Thyroid gland (tissue), 4 donors: ENCODE data around the gene CFAP251.

Source experiments
- CTCF ChIP-seq, 6 experiments: fragments of 200-600 bp in 3 of 6; fragments of 450-650 bp in 3 of 6; sonication (generic) in 3 of 6; IDR thresholded peaks; one replicate each; pipeline ENCODE4 v1.5.1; 2016 to 2019; ENCODE audit warnings: antibody characterized with exemption in 6 of 6, mild to moderate bottlenecking in 2 of 6, inconsistent platforms in 1 of 6, moderate library complexity in 1 of 6
- POLR2A ChIP-seq, 2 donors: fragments of 450-650 bp; IDR thresholded peaks; one replicate each; pipeline ENCODE4 v1.6.1; 2017; ENCODE audit warnings: antibody characterized with exemption in 2 of 2, mild to moderate bottlenecking in 2 of 2, moderate library complexity in 1 of 2

GRCh38 chr12:121986489-121987245 lies 68.3 kb downstream of the CFAP251 start:
- TF ChIP-seq CTCF (IDR thresholded peaks at IDR 0.05) (no peak), POLR2A (IDR thresholded peaks at IDR 0.05) (no peak)
